Suppressor macrophage (primary cell): ENCODE data around the gene MYBPH.
A peak's percentile ranks its signal among the peaks of the same experiment; 100 is the strongest.

Experiments
- DNase-seq, 4 experiments: peaks; one replicate each; pipeline ENCODE4 v3.0.0-alpha.2; 2020 to 2022

Gene MYBPH

DNA sequence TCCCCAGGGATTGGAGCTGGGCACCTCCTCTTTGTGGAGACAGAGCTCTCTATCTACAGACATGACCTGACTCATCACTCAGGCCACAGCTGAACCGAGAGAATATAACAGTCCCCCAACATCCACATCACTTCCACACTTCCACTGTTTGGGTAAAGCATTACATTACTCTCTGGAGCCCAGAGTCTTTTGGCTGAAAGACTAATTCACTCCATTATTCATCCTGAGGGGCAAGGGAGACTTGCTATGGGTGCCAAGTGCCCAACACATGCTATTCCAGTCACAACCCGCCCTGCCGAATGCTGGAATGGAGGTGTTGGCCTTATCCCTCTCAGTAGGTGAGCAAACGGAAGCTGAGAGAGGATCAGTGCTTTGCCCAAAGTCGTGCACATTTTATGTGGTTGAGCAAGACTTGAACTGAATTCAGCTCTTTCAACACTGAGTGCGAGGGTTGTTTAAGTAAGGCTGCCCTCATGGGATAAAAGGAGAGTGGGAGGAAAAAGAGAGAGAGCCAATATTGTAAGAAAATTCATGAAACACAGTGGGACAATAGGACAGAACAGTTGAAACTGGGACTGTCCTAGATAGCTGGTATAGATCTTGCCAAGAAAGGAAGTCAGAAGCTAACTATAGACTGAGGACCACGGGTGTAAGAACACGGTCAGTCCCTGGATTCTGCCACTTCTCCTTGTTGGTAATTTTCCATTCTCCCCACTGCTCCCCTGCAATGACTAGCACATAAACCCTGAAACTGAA lies 24.4 kb upstream of the MYBPH start:
- peak; percentile 55 to 87 (median 78) for DNase-seq

DNA sequence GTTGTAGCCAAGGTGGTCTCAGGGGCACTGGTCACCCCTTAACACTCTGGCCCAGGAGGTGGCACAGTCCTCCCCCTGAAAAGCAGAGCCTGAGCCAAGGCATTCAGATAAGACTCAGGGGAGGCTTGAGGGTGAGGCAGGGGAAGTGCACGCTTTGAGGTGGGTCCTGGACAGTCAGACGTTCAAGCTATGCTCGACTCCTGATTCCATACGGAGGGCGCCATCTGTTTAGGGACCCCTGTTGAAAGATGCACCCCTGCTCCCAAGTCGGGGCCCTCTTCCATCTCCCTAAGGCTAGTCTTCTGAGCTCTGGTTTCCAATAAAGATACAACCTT lies 23.8 kb upstream of the MYBPH start:
- DNase-seq, result no peak

DNA sequence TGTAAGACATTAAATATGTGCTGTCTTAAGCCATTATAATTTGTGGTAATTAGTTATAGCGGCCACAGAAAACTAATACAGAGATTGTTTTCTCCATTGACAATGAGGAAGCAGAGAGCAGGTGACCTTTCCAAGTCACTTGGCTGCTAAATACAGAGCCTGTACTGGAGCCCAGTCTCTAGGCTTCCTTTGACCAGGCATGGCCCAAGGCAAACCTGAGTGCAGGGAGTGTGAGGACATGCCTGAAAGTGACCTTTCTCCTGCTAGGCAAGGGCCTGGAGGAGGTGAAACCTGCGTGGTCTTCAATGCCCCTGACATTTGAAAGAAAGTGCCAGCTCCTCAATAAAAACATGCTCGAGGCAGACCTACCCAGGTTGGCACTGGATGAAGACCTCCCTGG lies 23.4 kb upstream of the MYBPH start:
- DNase-seq, result no peak

GRCh38 chr1:203197625-203198024 lies 22.0 kb upstream of the MYBPH start:
- DNase-seq, result peak in 3 of 4 experiments; percentile 38 to 62 (median 51)

GRCh38 chr1:203196371-203196770 lies 20.7 kb upstream of the MYBPH start:
- DNase-seq, result no peak

DNA sequence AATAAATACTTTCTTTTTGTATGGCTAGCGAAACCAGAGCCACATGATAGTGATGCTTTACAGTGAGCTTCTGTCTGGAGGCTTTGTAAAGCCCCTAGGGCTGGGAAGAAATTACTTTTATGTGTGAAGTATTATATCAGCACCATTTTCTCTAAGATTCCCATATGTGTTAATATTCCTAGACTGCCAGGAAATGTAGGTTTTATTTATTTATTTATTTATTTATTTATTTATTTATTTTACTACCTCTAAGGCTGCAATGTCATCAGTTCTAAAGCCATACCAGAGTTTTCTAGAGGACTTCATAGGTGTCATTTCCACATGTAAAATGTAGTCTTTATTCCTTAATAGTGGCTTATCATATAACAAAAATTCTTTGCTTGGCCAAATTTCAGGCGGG lies 15.3 kb upstream of the MYBPH start:
- DNase-seq, result no peak

DNA sequence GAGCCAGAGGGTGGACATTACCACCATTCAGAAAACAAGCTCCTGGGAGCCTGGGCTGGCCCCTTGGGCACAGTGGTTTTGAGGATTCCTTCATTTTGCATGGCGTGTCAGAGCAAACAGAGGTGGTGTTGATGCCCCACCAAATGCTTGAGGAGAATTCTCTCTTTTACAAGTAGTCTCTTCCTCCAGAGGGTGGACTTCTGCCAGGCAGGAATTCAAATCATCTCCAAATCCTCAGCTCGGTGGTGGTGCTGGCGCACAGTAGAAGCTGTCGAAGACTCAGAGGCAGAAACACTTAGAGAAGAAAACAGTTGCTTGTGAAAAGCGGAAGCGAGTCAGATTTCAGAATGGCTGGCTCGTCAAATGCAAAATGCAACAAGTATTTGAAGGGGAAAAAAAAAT lies 14.3 kb upstream of the MYBPH start:
- DNase-seq, result no peak

- DNase-seq, result no peak
Observed at GRCh38 chr1:203188686-203189232, 13.1 kb upstream of the MYBPH start.

DNA sequence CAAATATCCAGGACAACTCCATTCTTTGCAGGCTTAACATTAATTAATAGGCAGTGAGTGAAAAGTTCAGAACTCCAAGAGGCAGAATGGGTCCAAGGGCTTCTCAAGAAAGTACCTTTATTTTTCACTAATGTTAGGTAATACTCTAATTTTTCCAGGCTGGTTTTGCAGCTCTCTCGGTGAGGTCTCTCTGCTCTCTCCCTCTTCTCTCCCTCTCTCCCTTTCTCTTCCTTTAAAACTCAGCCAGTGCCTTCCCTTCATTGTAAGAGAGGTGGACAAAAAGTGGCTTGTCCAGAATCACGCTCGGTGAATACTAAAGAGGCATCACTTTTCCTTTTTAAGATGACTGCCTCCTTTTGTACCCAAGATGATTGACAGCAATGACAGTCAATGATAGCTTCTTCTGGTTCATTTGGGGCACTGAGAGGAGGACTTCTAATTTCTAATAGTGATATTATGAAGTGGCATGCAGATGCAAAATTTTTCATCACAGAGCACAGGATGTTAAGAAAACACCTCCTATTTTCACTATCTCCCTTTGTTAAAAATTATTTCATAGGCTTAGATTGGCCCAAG lies 12.2 kb upstream of the MYBPH start:
- no peak for DNase-seq

GRCh38 chr1:203187304-203187685 lies 11.7 kb upstream of the MYBPH start:
- DNase-seq, result peak; percentile 59 to 82 (median 77)

DNA sequence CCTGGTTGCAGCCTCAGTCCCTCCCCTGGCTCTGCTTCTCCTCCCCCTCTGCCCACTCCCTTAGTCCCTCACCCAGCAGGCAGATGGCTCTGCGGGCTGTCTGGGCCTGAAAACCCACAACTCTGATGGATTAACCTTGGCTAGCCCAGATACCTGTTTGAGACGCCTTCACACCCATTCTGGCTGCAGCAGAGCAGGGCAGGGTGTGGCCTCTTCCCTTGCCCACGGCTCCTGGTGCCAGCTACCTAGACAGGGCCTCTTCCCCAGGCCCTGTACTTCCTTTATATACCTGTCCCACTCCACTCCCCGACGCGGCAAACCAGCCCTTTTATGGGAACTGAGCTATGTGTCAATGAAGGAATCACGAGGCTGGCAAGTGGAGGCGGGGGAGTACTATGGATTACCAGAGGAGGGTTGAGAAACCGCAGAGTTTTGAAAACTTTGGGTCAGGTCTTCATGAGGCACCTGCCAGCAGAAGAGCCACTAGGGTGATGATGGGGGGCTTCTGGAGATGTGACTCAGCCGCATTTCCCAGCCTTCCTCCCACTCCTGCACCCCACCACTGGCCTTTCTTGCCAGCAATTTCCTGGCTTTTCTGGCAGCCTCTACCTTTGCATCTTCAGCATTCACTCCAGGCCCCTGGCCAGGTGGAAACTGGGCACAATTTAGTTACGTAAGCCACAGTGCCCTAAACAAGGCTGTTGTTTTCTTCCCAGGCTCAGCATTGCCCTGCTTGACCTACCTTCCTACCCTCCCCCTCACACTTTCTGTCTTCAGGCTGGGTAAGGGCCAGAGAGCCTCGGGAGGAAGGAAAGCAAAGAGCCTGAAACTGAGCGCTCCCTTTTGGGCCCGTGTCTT lies 11.0 kb upstream of the MYBPH start, which contains the start of gene CHI3L1:
Gene CHI3L1, minus strand, starts transcription at position 259 of the 858 bp plus-strand sequence. Its CDS starts 81 bp downstream, at position 178.
- peak; percentile 85 to 93 (median 90) for DNase-seq

DNA sequence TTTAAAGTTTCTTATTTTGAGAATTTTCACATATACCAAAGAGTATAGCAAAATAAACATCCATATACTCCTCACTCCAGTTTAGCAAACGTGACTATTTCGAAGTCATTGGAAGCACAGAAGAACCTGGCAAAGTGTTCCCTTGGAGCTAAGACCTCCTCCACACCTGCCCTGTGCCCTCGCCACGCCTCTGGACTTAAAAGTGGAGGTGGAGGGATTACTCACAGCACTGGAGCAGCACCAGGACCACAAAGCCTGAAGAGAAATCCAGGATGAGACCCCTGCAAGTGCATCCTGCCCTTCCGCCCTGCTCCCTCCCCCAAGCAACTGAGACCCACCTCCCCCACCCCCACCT lies 10.4 kb upstream of the MYBPH start:
- no peak for DNase-seq

DNA sequence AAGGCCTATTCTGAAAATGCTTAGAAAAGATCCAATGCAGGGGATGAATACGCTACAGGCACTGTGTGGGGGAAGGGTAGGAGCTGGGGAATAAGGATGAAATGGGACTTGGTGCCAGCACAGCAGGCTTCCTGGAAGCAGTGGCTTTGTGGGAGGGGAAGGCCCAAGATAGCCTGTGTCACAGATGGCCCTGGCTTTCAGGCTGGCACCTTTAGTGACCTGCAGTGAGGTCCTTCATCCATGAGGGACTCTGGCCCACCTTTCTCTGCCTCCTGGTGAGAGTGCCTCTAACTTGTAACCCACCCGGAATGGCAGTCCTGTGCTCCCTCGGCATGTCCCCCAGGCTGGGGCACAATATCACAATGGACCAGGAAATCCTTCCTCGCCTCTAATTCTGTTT lies 10.0 kb upstream of the MYBPH start:
- no peak for DNase-seq

- no peak for DNase-seq
Observed at GRCh38 chr1:203185061-203185461, 9.4 kb upstream of the MYBPH start.

- no peak for DNase-seq
Observed at GRCh38 chr1:203184467-203184866, 8.8 kb upstream of the MYBPH start.

- DNase-seq, result no peak
Observed at GRCh38 chr1:203183828-203184227, 8.2 kb upstream of the MYBPH start.

- no peak for DNase-seq
Observed at GRCh38 chr1:203182387-203182953, 6.8 kb upstream of the MYBPH start.

GRCh38 chr1:203181586-203182386 lies 6.2 kb upstream of the MYBPH start:
- peak in 2 of 4 experiments; percentile 19 to 31 for DNase-seq

- DNase-seq, result no peak
Observed at GRCh38 chr1:203180611-203181330, 5.1 kb upstream of the MYBPH start.

DNA sequence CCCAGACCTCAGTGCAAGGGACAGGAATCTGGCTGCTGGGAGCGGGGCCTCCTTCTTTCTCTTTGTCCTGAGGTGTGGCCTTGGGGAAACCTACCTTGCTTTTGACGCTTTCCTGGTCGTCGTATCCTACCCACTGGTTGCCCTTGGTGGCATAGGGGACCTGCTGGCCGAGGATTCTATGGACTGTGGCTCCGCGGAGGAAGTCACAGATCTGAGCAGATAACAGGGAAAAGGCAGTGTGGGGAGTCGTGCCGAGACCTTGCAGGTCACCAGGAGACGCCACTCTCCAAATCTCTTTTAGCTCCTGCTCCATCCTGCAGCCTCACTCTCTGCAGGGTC lies 4.0 kb upstream of the MYBPH start:
- no peak for DNase-seq
